Hepatocyte (in vitro differentiated cells): ENCODE results near the gene CECR2.

Experiments used
- EZH2phosphoT487 ChIP-seq: fragments of 200-600 bp; sonication (generic); IDR thresholded peaks from one replicate; pipeline ENCODE4 v1.6.1; 2018; ENCODE audit warnings: antibody characterized with exemption, mild to moderate bottlenecking, low read depth, moderate library complexity; ENCODE audit not compliant: unreplicated experiment, severe bottlenecking
- TF ChIP-seq, protein P1 (sequence below): fragments of 200-600 bp; sonication (generic); IDR thresholded peaks from 2 replicates; pipeline ENCODE4 v1.5.1; 2016; ENCODE audit warnings: antibody characterized with exemption, mild to moderate bottlenecking; ENCODE audit not compliant: poor library complexity

DNA sequence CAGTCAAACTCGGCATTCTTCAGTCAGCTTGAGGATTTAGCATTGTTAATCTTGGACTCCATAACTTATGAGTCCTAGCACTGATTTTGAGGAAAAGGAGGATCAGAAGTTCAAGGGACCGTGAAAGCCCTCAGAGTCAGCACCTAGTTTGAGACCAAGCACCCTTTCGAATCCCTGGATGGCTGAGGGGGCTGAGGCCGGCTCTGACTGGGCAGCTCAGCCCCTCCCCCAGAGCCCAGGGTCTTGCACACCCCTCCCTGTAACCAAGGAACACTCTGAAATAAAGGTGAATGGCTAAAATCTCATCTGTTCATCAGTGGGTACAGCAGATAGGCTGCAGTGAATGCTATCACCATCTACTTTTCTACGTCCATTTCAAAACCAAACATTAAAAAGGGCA lies 221.3 kb downstream of the CECR2 start:
- TF ChIP-seq, protein P1, sequence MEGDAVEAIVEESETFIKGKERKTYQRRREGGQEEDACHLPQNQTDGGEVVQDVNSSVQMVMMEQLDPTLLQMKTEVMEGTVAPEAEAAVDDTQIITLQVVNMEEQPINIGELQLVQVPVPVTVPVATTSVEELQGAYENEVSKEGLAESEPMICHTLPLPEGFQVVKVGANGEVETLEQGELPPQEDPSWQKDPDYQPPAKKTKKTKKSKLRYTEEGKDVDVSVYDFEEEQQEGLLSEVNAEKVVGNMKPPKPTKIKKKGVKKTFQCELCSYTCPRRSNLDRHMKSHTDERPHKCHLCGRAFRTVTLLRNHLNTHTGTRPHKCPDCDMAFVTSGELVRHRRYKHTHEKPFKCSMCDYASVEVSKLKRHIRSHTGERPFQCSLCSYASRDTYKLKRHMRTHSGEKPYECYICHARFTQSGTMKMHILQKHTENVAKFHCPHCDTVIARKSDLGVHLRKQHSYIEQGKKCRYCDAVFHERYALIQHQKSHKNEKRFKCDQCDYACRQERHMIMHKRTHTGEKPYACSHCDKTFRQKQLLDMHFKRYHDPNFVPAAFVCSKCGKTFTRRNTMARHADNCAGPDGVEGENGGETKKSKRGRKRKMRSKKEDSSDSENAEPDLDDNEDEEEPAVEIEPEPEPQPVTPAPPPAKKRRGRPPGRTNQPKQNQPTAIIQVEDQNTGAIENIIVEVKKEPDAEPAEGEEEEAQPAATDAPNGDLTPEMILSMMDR: no peak
- TF ChIP-seq EZH2phosphoT487: no peak
